ENCODE data around the gene ATP1A4.

The ATP1A4 gene

DNA sequence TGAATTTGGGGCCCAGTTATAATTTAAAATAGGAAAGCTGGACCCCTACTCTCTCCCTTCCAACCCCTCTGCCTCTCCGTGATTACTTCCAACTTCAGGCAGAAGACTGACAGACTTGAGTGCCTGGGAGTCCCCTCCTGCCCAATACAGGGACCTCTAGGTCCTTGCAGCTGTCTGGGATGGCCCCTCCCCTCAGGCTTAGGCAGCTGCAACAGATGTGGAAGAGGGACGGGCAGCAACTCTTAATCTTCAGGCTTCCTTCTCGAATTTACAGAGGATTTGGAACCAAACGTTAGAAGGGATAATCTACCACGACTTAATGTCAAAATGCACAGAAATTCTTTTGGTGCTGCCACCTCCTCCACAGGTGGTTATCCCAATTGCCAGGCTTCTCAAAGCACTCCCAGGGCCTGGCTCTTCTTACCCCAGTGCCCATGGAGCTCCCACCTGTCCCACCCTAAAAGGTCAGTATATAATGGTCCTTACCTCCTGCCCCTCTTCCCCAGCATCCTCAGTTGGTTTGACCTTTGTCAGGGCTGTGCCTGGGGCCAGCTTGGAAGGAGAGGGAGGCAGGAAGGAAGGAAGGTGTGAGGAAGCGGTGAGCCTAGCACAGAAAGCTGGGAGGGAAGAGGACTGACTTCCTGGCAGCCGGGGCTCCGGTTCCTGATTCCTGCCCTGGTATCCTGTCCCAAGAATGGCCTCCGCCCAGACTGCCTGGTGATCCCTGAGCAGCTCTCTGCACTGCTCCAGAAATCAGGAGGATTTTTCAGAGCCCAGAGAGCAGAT, 56.6 kb downstream of the ATP1A4 start:
- DNase-seq = no peak

DNA sequence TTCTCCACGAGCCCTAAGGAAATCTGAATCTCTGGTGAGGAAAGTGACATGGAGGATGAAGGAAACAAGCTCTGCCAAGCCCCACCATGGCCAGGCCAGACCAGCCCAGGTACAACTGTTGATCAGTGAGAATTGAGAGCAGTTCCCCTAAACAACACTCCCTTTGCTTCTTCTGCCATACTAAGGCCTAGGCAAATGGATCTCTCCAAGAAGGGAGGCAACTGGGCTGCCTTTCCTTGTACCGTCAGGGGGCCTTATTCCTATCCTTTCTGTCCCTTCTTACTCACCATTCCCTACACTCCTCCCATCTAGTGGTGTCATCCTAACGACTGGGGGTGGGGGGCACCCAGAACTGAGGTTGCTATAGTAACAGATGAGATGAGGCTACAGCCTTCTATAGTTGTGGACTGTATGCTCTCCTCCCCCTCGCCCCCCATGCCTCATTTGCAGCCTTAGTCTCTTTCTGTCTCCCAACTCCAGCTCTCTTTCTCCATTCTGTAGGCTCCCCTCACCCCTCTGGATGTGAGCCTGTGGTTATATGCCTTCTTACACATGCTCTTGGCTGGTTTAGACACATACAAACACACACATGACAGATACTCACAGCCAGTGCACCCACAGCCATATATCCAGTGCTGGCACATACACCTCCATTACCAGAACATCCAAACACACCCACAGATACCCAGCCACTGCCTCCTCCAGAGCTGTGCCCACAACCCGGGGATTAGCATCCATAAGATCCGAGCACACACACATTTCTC, 57.3 kb downstream of the ATP1A4 start:
- no peak for DNase-seq

DNA sequence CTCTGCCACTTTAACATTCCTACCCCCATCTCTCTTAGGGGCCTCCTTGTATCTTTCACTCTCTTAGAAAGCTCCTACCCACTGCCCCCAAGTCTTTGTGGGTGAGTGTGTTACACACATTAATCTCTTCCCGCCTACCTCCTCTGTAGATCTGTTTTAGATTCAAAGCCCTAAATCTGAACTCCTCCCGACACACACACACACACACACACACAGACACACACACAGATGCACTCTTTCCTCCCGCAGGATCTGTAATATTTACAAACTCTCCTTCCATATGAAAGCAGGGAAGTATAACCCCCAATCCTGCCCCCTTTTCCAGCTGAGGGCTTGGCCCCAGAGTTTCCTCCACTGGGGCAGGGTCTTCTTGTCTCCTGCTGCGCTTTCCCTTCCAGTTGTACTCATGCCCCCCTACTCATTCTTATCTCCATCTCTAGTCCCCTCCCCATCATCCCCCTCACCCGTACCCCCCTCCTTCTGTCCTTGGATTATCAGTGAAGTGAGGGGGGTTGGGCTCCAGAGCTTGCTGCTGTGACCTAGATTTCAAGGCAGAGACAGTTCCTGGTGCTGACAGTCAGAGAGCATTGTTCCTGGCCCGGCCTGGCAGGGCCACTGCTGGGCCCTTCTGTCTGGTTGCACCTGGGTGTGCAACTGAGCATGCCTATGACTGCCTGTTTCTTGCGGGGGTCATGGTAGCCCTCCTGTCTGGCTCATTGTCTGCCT, 58.1 kb downstream of the ATP1A4 start:
- DNase-seq = no peak

DNA sequence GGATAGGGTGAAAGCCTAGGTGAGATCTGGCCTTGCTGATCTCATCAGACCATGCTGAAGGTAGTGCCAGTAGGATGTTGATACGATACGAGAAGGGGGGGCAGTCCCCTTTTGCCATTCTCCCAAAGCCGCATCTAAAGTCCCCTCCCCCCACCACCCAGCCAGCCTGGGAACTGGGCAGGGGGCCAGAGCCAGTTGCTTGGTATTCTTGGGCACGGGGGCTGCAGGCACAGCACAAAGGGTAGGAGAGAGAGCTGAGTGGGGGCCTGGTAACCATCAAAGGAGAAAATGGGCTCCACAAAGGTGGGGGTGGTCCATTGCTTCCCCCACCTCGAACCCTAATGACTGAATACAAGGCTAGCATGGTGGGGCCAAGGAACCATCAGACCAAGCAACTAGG, 59.2 kb downstream of the ATP1A4 start:
- no peak for DNase-seq

DNA sequence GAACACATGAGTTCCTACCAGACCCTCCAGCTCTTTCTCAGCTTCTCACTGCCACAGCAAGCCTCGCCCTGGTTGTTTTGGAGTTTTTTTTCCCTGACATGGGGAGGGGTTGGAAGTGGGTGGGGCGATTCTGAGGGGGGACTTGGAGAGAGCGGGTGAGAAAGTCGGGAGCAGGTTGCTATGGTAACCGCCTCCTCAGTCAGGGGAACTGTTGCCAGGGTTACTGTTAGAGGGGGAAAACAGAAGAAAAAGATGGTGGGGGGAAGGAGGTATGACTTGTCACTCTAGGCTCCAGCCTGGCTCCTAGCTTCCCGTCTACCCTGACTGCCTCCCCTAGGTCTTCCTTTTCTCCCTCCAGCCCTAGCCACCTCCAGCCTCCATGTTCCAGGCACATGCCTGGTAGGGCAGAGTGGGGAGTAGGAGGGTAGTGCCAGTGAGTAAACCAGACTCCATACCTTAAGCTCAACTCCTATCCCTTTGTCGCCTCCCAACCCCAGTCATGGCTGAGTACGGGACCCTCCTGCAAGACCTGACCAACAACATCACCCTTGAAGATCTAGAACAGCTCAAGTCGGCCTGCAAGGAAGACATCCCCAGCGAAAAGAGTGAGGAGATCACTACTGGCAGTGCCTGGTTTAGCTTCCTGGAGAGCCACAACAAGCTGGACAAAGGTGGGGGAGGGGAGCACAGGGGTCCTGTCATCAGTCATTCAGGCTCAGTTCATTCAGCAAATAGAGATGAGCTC, 59.8 kb downstream of the ATP1A4 start:
- no peak for DNase-seq

DNA sequence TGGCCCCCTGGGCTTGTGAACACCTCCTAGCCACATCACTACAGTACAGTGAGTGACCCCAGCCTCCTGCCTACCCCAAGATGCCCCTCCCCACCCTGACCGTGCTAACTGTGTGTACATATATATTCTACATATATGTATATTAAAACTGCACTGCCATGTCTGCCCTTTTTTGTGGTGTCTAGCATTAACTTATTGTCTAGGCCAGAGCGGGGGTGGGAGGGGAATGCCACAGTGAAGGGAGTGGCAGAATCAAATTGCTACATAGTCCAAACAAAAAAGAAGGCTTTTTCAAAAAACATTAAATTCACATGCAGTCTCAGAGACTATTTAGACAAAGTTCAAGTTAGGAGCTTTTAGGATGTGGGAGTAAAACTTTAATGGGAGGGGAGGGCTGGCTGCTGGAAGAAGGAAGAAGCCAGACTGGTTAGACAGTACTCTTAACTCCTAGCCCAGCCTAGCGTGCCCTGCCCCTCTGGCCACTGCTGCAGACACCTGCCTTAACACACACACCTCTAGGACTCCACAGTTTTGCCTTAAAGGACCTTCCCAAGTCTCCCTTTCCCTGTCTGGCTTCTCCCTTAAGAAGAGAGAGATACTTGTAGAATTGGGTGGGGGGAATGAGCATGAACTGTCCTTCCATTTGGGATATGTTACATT, 63.2 kb downstream of the ATP1A4 start:
- no peak for DNase-seq

DNA sequence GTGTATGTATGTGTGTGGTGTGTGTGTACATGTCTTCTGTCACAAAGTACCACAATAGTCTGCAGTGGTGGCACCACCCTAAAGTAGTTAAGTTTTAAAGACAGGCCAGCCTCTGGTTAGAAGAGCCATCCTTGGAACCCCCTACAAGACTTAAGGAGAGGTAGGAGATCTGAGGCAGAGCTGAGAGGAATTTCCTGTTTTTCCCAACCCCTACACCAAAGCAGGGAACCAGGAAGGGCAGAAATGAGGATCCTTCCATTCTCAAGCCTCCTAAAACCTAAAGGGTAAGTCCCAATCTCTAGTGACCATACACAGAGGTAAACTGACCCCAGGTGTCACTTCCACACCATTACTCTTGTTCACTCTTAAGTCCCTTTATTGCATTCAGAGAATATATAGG, 64.9 kb downstream of the ATP1A4 start:
- DNase-seq = no peak

DNA sequence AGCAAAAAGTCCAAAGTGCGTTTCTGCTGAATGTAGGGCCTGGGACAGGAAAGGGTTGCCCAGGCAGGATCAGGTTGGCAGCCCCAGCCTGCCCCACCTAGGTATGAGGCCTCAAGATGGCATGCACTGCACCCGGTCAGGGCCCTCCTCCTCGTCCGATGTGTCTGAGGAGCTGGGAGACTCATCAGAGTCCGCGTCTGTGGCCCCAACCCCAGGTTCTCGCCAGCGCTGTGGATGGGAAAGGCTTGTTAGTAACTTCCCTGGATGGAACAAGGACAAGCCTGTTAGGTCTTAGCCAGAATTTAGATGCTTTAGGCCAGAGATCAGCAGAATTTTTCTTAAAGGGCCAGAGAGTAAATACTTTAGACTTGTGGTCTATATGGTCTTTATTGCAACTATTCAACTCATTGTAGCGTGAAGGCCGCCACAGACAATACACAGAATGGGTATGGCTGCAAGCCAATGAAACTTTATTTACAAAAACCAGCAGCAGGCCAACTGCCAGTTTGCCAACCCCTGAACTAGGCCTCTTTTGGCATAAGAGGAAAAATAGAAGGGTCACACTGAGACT, 66.2 kb downstream of the ATP1A4 start:
- DNase-seq = no peak

DNA sequence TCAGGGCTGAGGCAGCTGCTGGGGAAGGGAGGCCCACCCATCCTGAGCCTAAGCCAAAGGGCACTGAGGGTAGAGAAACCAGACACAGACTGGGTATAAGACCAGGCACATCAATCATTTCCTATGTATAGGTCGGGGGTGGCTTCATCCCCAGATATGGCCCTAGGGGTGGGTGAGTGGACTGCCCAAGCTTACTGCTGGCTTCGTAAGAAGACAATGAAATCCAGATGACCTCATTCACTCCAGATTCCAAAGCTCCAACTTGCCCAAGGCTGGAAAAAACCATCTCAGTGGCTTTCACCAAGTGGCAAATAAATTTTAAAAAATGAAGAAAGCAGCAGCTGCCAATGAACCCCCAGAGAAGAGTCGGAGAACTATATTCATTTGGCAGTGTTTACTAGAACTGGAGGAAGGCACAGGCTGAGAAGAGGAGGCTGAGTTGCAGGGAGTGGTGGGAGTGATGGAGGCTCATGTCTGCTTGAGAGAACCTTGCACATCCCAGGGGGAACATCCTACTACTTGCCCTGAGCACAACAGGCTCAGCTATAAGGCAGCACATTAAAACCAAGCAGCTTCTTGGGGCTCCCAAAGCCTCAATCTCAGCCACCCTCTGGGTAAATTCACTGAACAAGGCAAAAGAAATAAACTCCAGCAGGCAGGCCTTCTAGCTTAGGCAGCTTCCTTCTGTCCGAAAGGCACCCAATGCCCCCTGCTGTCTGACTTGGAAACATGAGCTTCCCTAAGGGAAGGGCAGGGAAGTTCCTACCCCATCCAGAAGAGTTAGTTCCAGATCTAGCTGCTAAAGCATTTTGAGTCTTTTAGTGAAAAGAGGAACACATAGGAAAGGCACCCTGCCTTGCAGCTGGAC, 67.9 kb downstream of the ATP1A4 start:
- DNase-seq = peak; percentile 51

DNA sequence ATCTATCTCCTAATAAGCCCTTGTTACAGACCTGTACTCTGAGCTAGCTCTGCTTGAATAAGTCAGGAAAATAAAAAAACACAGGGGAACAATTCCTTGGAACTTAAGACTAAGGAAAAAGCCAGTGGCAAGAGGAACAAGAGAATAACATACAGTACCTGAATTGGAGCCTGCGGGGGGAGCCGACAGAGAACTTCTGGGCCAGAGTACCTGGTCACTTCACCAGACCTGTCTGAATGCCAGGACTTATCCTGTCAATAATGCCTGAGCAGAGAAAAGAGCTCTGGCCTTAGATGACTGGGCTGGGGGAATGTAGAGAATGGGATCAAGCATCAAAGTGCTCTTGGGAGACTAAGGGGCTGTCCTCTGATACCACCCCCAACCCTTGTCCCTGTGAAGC, 68.9 kb downstream of the ATP1A4 start:
- DNase-seq = no peak

DNA sequence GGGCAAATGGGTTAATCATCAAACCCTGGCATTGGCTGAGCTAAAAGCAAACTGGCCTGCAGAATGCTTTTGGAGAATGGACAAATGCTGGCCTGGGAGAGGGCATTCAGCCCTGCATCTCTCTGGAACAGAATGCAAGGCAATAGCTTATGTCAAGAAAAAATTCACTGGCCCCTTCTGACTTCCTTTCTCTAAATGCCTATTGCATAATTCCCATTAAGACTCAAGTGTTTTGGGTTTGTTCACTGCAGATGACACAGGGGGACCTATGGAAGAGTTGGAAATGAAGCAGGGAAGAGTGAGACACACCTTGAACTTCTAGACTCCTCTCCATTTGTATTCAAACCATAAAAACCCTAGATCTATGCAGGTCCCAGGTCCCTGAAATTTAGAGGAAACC, 69.7 kb downstream of the ATP1A4 start:
- DNase-seq = no peak

DNA sequence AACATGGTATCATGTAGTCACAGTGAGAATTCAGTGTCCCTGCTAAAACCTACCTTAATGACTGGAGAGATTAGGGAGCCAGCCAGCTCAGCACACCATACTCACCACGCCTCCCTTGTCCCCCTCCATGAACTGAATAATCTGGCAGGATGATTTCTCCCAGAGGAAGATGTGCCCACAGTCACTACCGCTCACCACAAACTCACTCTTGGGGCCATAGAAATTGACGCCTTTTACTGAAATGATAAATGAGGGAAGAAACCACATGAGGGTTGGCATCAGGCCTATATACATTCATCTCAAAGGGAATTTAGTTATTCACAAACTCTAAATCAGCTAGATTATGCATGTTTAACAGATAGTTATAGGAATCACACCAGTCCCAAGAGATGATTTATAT, 71.1 kb downstream of the ATP1A4 start:
- DNase-seq = no peak

DNA sequence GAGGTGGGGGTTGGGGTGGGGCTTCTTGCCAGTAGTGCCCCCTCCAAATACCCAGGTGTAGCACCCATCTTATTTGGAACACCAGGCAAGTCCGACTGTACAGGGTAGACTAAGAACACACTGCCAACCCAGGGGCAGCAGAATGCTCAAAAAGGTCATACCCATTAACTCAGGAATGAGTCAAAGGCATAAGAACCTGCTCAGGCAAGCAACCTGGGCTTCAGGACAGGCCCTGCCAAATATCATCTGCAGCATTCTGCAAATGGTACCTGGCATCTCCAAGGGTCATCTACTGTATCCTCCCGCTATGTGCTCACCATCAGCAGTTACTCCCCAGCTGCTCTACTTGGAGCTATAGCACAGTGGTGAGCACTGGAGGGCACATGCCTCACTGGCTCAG, 73.2 kb downstream of the ATP1A4 start:
- no peak for DNase-seq

DNA sequence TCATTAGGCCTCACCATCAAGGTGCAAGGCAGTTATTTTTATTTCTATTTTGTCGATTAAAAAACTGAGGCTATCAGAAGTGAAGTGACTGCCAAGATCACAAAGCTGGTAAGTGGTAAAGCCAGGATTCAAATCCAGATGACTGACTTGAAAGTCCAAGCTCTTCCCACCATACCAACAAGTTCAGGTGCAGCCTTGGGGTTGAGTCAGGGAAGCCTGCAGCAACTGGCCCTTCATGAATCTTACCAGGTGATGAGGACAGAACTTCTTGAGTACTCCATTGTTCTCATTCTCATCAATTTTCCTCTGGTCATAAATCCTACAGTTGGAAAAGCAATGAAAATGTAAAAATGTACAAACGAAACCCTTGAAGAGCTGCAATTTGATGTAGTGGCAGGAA, 73.9 kb downstream of the ATP1A4 start:
- DNase-seq = no peak

DNA sequence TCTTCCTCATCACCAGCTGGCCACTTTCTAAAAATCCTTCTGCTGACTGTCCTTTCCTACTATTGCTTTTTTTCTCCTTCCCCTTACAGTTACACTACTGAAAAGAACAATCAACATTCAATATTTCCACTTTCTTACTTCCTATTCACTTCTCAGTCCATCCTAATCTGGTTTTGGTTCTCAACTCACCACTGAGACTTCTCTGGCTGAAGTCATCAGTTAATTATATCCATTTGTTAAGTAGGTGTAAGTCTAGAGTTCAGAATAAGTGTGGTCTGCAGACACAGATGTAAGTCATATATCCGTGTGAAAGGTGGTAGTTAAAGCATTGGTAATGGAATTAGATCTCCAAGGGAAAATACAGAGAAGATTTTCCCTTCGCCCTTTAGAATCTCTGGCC, 75.2 kb downstream of the ATP1A4 start:
- DNase-seq = no peak

DNA sequence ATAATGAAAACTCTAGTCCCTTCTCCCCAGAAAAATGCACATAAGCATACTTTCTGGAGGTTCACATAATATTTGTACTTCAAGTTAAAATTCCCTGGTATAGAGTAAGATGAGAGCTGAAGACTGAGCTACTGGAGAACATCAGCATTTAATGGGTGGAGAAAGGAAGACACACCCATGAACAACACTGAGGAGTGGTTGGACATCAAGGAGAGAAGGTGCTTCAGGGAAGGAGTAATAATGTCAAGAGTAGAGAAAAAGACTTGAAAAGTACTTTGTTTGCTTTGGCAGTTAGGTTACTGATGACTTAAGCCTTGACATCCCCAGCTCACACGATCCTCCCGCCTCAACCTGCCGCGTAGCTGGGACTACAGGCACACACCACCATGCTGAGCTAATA, 75.6 kb downstream of the ATP1A4 start:
- DNase-seq = no peak

DNA sequence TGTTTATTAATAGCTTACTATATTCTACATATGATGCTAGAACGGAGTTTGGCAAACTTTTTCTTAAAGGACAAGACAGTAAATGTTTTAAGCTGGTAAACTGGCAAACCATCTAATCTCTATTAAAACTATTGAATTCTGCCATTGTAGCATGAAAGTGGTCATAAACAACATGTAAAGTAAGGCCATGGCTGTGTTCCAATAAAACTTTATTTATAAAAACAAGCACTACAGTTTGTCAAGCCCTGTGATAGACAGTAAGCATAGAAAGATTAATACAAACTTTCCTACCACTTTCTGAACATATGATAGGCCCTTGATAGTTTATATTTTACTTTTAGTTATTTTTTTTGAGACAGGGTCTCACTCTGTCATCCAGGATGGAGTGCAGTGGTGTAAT, 76.2 kb downstream of the ATP1A4 start:
- no peak for DNase-seq

DNA sequence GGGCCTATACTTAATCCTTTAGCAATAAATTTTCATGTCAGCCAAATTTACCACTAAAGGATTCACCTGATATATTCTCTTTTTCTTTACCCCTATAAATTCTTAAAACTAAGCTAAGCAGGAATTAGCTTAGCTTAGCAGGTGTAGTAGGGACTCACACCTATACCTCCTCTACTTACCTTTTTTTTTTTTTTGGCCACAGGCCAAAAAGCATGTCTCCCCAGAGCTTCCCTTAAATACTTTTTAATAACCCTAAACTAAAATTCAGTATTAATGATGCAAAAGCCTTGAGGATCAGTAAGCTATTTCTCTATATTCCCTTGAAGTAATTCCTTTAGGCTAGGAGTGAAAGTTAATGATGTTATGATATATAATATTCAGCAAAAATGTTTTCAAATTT, 77.0 kb downstream of the ATP1A4 start:
- no peak for DNase-seq

DNA sequence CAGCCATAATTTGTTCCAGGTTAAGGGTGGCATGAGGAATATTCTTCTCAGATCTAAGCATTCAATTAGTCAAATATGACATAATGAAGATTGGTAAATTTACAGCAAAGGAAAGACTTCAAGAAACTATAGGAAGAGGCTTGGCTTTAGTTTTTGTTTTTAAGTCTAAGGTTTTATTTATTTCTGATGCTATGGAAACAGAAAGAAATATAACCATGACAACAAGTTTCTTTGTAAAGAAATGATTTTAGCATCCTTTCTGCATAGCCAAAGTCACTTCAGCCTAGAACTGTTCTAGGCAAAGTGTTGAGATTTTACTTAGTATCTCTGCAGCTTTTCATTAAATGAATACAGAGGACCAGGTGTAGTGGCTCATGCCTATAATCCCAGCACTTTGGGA, 81.5 kb downstream of the ATP1A4 start:
- DNase-seq = no peak

All from left hindlimb (tissue), 1 donor.